ENCODE results near the gene MRC2.

DNA sequence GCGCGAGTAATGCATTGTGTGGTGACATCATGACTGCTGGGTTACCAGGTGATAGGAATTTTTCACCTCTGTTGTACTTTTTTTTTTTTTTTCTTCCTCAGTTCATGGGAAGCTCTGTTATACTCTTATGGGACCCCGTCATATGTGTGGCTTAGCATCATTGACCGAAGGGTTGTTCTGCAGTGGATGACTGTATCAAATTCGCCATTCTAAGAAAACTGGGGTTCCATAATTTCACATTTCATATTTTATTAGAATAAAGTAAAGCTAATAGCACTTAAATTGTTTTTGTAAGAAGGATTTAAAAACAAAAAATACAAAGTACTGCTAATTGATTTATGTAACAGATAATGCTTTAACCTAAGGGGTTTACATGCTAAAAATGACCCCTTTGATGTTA lies 32.0 kb upstream of the MRC2 start:
- TF ChIP-seq ZNF133 (CRISPR knock-in tag; IDR thresholded peaks at IDR 0.05) (no peak), CEBPB (tag; IDR thresholded peaks at IDR 0.05) (no peak), CTCF (IDR thresholded peaks at IDR 0.05 in 2 of 3, conservative IDR thresholded peaks at IDR 0.05 in 1 of 3; ENCODE audit: insufficient read depth in 2 of 3, low read depth in 1 of 3, low read length in 3 of 3) (no peak), ZNF121 (CRISPR knock-in tag; conservative IDR thresholded peaks at IDR 0.05) (no peak), SP2 (IDR thresholded peaks at IDR 0.05; ENCODE audit: extremely low read depth, low read depth, low read length, poor library complexity, severe bottlenecking) (no peak), TAF1 (IDR thresholded peaks at IDR 0.05; ENCODE audit: control insufficient read depth, extremely low read depth, insufficient read depth, low read length, severe bottlenecking) (no peak), NFYB (IDR thresholded peaks at IDR 0.05; ENCODE audit: extremely low read depth, insufficient read length) (no peak)

All from K562 (cell line).